GM06990 (cell line): Measurements from ENCODE around the gene EMILIN1.

Source experiments
- DNase-seq: peaks from one replicate; pipeline ENCODE4 v3.0.0-alpha.2; 2011; ENCODE audit not compliant: insufficient read length; ENCODE audit errors: extremely low read depth
- H3K27me3 ChIP-seq: replicated peaks from 2 replicates; pipeline ENCODE4 v1.6.0; 2011; ENCODE audit warnings: low read length; ENCODE audit not compliant: control insufficient read depth, insufficient read depth
- H3K36me3 ChIP-seq: 2 replicates; pipeline ENCODE4 v1.5.1; 2011; ENCODE audit warnings: low read length; ENCODE audit not compliant: control insufficient read depth, insufficient read depth
- H3K4me3 ChIP-seq: replicated peaks from 2 replicates; pipeline ENCODE4 v1.5.1; 2011; ENCODE audit warnings: low read depth, mild to moderate bottlenecking, control low read depth, low read length
- TF ChIP-seq, protein P1 (sequence below): IDR thresholded peaks from 2 replicates; pipeline ENCODE4 v1.5.1; 2011; ENCODE audit warnings: low read length, control low read depth, mild to moderate bottlenecking, inconsistent platforms; ENCODE audit not compliant: insufficient read depth, poor library complexity, severe bottlenecking

The EMILIN1 gene

DNA sequence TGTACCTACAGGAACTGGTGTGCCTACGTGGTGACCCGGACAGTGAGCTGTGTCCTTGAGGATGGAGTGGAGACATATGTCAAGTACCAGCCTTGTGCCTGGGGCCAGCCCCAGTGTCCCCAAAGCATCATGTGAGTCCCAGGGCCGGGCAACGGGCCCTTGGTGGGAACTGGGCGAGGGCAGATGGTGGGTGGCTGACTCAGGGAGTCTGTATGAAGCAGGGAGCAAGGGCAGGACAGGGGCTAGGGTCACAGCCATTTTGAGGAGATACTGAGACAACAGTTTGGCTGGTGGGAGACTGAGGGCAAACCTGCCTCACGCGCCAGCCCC lies 1.7 kb downstream of the EMILIN1 start:
- H3K36me3 ChIP-seq: no peaks in the 10 kb centered on the region
- H3K27me3 ChIP-seq: no peaks in the 10 kb centered on the region
- no peak overlapping the region for H3K4me3 ChIP-seq
- no peak for DNase-seq
- TF ChIP-seq, protein P1, sequence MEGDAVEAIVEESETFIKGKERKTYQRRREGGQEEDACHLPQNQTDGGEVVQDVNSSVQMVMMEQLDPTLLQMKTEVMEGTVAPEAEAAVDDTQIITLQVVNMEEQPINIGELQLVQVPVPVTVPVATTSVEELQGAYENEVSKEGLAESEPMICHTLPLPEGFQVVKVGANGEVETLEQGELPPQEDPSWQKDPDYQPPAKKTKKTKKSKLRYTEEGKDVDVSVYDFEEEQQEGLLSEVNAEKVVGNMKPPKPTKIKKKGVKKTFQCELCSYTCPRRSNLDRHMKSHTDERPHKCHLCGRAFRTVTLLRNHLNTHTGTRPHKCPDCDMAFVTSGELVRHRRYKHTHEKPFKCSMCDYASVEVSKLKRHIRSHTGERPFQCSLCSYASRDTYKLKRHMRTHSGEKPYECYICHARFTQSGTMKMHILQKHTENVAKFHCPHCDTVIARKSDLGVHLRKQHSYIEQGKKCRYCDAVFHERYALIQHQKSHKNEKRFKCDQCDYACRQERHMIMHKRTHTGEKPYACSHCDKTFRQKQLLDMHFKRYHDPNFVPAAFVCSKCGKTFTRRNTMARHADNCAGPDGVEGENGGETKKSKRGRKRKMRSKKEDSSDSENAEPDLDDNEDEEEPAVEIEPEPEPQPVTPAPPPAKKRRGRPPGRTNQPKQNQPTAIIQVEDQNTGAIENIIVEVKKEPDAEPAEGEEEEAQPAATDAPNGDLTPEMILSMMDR: no peak

DNA sequence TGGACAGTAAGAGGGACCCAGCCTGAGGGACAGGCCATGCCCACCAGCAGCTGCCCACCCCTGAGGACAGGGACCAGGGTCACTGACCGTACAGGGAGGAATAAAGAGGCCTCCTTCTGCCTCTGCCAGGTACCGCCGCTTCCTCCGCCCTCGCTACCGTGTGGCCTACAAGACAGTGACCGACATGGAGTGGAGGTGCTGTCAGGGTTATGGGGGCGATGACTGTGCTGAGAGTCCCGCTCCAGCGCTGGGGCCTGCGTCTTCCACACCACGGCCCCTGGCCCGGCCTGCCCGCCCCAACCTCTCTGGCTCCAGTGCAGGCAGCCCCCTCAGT lies 2.2 kb downstream of the EMILIN1 start:
- TF ChIP-seq, protein P1: no peak
- H3K27me3 ChIP-seq: no peaks in the 10 kb centered on the region
- DNase-seq: no peak
- H3K4me3 ChIP-seq: no peak overlapping the region
- no peaks in the 10 kb centered on the region for H3K36me3 ChIP-seq

DNA sequence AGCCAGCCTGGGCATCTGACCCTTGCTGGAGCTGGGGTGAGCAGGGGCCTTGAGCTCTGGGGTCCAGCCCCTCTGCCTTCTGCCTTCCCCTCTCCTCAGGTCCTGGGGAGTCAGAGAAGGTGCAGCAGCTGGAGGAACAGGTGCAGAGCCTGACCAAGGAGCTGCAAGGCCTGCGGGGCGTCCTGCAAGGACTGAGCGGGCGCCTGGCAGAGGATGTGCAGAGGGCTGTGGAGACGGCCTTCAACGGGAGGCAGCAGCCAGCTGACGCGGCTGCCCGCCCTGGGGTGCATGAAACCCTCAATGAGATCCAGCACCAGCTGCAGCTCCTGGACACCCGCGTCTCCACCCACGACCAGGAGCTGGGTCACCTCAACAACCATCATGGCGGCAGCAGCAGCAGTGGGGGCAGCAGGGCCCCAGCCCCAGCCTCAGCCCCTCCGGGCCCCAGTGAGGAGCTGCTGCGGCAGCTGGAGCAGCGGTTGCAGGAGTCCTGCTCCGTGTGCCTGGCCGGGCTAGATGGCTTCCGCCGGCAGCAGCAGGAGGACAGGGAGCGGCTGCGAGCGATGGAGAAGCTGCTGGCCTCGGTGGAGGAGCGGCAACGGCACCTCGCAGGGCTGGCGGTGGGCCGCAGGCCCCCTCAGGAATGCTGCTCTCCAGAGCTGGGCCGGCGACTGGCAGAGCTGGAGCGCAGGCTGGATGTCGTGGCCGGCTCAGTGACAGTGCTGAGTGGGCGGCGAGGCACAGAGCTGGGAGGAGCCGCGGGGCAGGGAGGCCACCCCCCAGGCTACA lies 3.8 kb downstream of the EMILIN1 start:
- TF ChIP-seq, protein P1: no peak
- no peak overlapping the region for H3K4me3 ChIP-seq
- DNase-seq: no peak
- H3K27me3 ChIP-seq: no peaks in the 10 kb centered on the region
- no peaks in the 10 kb centered on the region for H3K36me3 ChIP-seq

DNA sequence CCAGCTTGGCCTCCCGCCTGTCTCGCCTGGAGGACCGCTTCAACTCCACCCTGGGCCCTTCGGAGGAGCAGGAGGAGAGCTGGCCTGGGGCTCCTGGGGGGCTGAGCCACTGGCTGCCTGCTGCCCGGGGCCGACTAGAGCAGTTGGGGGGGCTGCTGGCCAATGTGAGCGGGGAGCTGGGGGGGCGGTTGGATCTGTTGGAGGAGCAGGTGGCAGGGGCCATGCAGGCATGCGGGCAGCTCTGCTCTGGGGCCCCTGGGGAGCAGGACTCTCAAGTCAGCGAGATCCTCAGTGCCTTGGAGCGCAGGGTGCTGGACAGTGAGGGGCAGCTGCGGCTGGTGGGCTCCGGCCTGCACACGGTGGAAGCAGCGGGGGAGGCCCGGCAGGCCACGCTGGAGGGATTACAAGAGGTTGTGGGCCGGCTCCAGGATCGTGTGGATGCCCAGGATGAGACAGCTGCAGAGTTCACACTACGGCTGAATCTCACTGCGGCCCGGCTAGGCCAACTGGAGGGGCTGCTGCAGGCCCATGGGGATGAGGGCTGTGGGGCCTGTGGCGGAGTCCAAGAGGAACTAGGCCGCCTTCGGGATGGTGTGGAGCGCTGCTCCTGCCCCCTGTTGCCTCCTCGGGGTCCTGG lies 4.5 kb downstream of the EMILIN1 start:
- Histone ChIP-seq H3K27me3 (no peaks in the 10 kb centered on the region), H3K36me3 (no peaks in the 10 kb centered on the region), H3K4me3 (no peak overlapping the region)
- TF ChIP-seq, protein P1: no peak
- no peak for DNase-seq

DNA sequence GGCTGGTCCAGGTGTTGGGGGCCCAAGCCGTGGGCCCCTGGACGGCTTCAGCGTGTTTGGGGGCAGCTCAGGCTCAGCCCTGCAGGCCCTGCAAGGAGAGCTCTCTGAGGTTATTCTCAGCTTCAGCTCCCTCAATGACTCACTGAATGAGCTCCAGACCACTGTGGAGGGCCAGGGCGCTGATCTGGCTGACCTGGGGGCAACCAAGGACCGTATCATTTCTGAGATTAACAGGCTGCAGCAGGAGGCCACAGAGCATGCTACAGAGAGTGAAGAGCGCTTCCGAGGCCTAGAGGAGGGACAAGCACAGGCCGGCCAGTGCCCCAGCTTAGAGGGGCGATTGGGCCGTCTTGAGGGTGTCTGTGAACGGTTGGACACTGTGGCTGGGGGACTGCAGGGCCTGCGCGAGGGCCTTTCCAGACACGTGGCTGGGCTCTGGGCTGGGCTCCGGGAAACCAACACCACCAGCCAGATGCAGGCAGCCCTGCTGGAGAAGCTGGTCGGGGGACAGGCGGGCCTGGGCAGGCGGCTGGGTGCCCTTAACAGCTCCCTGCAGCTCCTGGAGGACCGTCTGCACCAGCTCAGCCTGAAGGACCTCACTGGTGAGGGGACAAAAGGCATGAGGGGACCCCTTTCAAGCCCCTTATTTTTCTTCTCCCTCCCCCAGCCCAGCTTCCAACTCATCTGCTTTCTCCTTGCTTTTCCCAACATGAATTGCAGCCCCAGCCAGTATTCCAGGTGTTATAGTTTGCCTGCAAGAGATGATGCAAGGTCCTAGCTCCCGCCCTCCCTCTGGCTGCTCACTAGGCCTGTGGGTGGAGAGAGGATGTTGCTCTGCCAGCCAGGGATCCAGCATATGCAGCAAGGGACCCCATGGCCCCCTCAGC lies 5.2 kb downstream of the EMILIN1 start:
- H3K27me3 ChIP-seq: no peaks in the 10 kb centered on the region
- H3K36me3 ChIP-seq: no peaks in the 10 kb centered on the region
- DNase-seq: no peak
- H3K4me3 ChIP-seq: no peak overlapping the region
- TF ChIP-seq, protein P1: no peak
